ENCODE data around the gene ROPN1. TPM values are rescaled to one million over a fixed set of nuclear protein-coding genes. Genes with fewer than 3 reads are reported as not detected.

The ROPN1 gene
- total and polyA plus RNA-seq, 2 of the 4 experiments (the other 2 are of a cell fraction): 0.03 to 0.18 TPM

DNA sequence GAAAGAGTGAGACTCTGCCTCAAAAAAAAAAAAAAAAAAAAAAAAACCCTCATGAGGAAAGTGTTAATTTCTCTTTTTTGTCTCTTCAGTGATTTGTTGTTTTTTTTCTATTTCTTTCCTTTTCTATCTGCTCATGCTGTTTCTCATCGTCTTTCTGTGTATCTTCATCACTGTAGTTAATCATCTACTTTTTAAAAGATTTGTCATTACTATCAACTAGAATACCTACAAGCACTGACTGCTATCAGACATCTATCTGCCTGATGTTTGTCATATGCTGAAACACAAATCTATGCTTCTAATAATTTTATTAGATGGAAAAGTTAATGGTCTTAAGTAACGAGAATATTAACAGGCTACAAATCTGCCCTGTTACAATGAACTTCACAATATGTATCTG, 57.7 kb downstream of the ROPN1 start:
- H3K23ac ChIP-seq (ENCODE audit: low read depth, low read length): no peak overlapping the region
- no CpG with 5 or more reads among the region's 2 CpGs for WGBS, 2 experiments (ENCODE audit: extremely low coverage in 2 of 2, insufficient read length in 1 of 2)
- DNase-seq (no peak), ATAC-seq (ENCODE audit: low read depth) (no peak)
- dilution Hi-C loops (cut with HindIII; ENCODE audit: low sequenced_read_pairs, unreplicated experiment): no loop called here
- H4K91ac ChIP-seq (ENCODE audit: insufficient read depth, low read depth, low read length): no peak overlapping the region
- no peak overlapping the region for H3K56ac ChIP-seq (ENCODE audit: extremely low read depth, insufficient read depth, low read length)
- H2AK5ac ChIP-seq (ENCODE audit: low read depth, low read length): no peak overlapping the region
- H2BK120ac ChIP-seq (ENCODE audit: low read depth, low read length): no peak overlapping the region
- H2BK20ac ChIP-seq (ENCODE audit: low read depth, low read length): no peak overlapping the region
- H3K36me3 ChIP-seq (ENCODE audit: control insufficient read depth, insufficient read depth, low read length): peaks cover 16% of the 10 kb centered on the region
- H3K4me1 ChIP-seq (ENCODE audit: control insufficient read depth, insufficient read depth, low read length): peaks cover 2% of the 10 kb centered on the region; the same call in 1 of the 2 replicates
- no peaks in the 10 kb centered on the region for H3K9me3 ChIP-seq (ENCODE audit: control insufficient read depth, insufficient read depth, low read length)
- POLR2A ChIA-PET (ENCODE audit: unreplicated experiment): no interaction called here
- no peak overlapping the region for H4K8ac ChIP-seq (ENCODE audit: low read depth in 2 of 2, low read length in 2 of 2)
- no peak overlapping the region for H3K27ac ChIP-seq (ENCODE audit: insufficient read depth, low read length)
- H3K14ac ChIP-seq (replicated peaks; ENCODE audit: low read depth, low read length): no peak overlapping the region
- no peak overlapping the region for H3K4me2 ChIP-seq (ENCODE audit: low read depth, low read length)
- H2AK9ac ChIP-seq (replicated peaks; ENCODE audit: low read depth, low read length, poor library complexity): no peak overlapping the region
- H3K4me3 ChIP-seq (ENCODE audit: insufficient read depth, low read depth, low read length): no peak overlapping the region
- in situ Hi-C loops (cut with MboI; ENCODE audit: low sequenced_read_pairs): no loop called here
- no peaks in the 10 kb centered on the region for H3K27me3 ChIP-seq (ENCODE audit: control insufficient read depth, insufficient read depth, low read length)
- no peak overlapping the region for H3K9ac ChIP-seq (ENCODE audit: low read depth, low read length)
- no peak overlapping the region for H2AFZ ChIP-seq (replicated peaks; ENCODE audit: low read length, poor library complexity)
- H4K5ac ChIP-seq (ENCODE audit: low read depth, low read length): no peak overlapping the region
- H3K9me1 ChIP-seq (ENCODE audit: insufficient read depth, low read length): no peaks in the 10 kb centered on the region
- no peak overlapping the region for H2BK5ac ChIP-seq (ENCODE audit: low read depth, low read length, poor library complexity, severe bottlenecking)
- intact Hi-C loops (cut with micrococcal nuclease): no loop called here
- no peak overlapping the region for H2BK15ac ChIP-seq (ENCODE audit: low read depth, low read length)
- H3K79me1 ChIP-seq (ENCODE audit: low read depth in 1 of 2, low read length in 2 of 2): peaks cover 7 to 13% of the 10 kb centered on the region in 2 experiments; a peak in 2 of 4 replicates
- H4K20me1 ChIP-seq (ENCODE audit: insufficient read depth, low read length): no peaks in the 10 kb centered on the region
- no TSS peak for BruUV-seq (replicated peaks)
- no peak overlapping the region for H3K18ac ChIP-seq (ENCODE audit: low read depth, low read length)
- no peak for TF ChIP-seq FOS (IDR thresholded peaks at IDR 0.05; ENCODE audit: low read depth, low read length)
- TF ChIP-seq, protein P1, sequence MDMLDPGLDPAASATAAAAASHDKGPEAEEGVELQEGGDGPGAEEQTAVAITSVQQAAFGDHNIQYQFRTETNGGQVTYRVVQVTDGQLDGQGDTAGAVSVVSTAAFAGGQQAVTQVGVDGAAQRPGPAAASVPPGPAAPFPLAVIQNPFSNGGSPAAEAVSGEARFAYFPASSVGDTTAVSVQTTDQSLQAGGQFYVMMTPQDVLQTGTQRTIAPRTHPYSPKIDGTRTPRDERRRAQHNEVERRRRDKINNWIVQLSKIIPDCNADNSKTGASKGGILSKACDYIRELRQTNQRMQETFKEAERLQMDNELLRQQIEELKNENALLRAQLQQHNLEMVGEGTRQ (IDR thresholded peaks at IDR 0.05; ENCODE audit: low read depth, low read length): no peak
- TF ChIP-seq MAFK (IDR thresholded peaks at IDR 0.05; ENCODE audit: low read depth, low read length): no peak
- no peak for TF ChIP-seq RAD21 (IDR thresholded peaks at IDR 0.05; ENCODE audit: low read length)
- no peak for TF ChIP-seq CEBPB (IDR thresholded peaks at IDR 0.05; ENCODE audit: low read depth, low read length)
- no peak for TF ChIP-seq CHD1 (IDR thresholded peaks at IDR 0.05; ENCODE audit: low read depth, low read length)
- TF ChIP-seq, protein P2, sequence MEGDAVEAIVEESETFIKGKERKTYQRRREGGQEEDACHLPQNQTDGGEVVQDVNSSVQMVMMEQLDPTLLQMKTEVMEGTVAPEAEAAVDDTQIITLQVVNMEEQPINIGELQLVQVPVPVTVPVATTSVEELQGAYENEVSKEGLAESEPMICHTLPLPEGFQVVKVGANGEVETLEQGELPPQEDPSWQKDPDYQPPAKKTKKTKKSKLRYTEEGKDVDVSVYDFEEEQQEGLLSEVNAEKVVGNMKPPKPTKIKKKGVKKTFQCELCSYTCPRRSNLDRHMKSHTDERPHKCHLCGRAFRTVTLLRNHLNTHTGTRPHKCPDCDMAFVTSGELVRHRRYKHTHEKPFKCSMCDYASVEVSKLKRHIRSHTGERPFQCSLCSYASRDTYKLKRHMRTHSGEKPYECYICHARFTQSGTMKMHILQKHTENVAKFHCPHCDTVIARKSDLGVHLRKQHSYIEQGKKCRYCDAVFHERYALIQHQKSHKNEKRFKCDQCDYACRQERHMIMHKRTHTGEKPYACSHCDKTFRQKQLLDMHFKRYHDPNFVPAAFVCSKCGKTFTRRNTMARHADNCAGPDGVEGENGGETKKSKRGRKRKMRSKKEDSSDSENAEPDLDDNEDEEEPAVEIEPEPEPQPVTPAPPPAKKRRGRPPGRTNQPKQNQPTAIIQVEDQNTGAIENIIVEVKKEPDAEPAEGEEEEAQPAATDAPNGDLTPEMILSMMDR (conservative IDR thresholded peaks at IDR 0.05; ENCODE audit: low read depth, low read length): no peak
- no peak for TF ChIP-seq MAZ (IDR thresholded peaks at IDR 0.05; ENCODE audit: borderline replicate concordance, low read depth, low read length)
- TF ChIP-seq NFE2L2 (IDR thresholded peaks at IDR 0.05; ENCODE audit: low read depth, low read length): no peak
- no peak for TF ChIP-seq RCOR1 (IDR thresholded peaks at IDR 0.05; ENCODE audit: insufficient replicate concordance, low read length)
- no peak for TF ChIP-seq POLR2A (IDR thresholded peaks at IDR 0.05; ENCODE audit: low read depth, low read length)
- no peak for TF ChIP-seq MXI1 (IDR thresholded peaks at IDR 0.05; ENCODE audit: borderline replicate concordance, low read depth, low read length)
- no peak for TF ChIP-seq RFX5 (IDR thresholded peaks at IDR 0.05; ENCODE audit: low read depth, low read length)
- TF ChIP-seq BHLHE40 (IDR thresholded peaks at IDR 0.05; ENCODE audit: low read depth, low read length): no peak
- no peak overlapping the region for H3K4ac ChIP-seq (ENCODE audit: low read depth, low read length)
- CTCF ChIA-PET: interaction anchor here (0.7 kb wide), 1 partner anchor 8 kb away, joined by 3 read pairs; no protein-coding TSS in a partner anchor

Data from IMR-90 (cell line).